SH-SY5Y (cell line): Measurements from ENCODE around the gene ME1.

Experiments used
- GATA2 ChIP-seq: IDR thresholded peaks from 2 replicates; pipeline ENCODE4 v1.6.1; 2011; ENCODE audit warnings: mild to moderate bottlenecking, low read depth, low read length
- GATA3 ChIP-seq: IDR thresholded peaks from 2 replicates; pipeline ENCODE4 v1.6.1; 2011; ENCODE audit warnings: low read depth, mild to moderate bottlenecking, low read length, moderate library complexity

DNA sequence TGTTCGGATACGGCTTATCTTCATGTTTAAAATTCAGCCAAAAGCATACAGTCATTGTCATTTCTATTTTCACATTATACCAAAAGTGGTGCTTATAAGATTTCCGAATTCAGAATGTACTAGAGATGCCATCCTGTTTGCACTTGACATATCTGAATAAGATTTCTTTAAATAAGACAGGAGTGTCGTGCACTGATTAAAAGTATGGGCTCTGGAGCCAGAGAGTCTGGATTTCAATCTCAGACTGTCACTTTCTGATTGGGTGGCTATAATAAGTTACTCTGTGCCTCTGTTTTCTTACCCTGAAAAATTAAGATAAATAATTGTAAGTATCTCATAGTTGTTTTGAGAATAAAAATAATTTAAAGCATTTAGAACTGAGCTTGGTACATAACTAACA, 144.9 kb downstream of the ME1 start:
- no peak for TF ChIP-seq GATA2
- no peak for TF ChIP-seq GATA3
